ENCODE measurements around the gene GUCY2D.
"Not testable (repeated sequence)": the region's sequence is repeated elsewhere in the genome, so short reads cannot be mapped to it uniquely, and the experiment has no call there.

GUCY2D gene

GRCh38 chr17:8016632-8017424 is 14.4 kb downstream of the GUCY2D start:
- peak; percentile 37 for DNase-seq (ENCODE audit: low spot score)

DNA sequence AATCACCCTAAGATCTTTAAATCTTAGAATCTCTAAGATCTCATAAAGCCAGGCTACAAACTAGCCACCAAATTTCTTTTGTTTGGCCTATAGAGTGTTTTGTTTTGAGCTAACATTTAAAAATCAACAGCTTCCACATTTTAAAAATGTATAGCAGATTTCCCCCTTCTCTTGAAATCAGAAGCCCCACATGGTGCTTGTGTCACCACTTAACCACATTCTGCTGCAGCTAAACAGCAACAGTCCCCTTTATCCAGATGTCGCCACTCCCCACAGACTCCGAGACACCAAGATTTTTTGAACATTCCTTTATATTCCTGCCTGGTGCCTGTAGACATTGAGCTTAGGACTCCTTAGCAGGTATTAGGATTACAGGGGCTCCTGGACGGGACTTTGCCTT is 16.0 kb downstream of the GUCY2D start:
- no peak for DNase-seq (ENCODE audit: low spot score)

GRCh38 chr17:8019166-8019565 is 16.8 kb downstream of the GUCY2D start:
- no peak for DNase-seq (ENCODE audit: low spot score)

DNA sequence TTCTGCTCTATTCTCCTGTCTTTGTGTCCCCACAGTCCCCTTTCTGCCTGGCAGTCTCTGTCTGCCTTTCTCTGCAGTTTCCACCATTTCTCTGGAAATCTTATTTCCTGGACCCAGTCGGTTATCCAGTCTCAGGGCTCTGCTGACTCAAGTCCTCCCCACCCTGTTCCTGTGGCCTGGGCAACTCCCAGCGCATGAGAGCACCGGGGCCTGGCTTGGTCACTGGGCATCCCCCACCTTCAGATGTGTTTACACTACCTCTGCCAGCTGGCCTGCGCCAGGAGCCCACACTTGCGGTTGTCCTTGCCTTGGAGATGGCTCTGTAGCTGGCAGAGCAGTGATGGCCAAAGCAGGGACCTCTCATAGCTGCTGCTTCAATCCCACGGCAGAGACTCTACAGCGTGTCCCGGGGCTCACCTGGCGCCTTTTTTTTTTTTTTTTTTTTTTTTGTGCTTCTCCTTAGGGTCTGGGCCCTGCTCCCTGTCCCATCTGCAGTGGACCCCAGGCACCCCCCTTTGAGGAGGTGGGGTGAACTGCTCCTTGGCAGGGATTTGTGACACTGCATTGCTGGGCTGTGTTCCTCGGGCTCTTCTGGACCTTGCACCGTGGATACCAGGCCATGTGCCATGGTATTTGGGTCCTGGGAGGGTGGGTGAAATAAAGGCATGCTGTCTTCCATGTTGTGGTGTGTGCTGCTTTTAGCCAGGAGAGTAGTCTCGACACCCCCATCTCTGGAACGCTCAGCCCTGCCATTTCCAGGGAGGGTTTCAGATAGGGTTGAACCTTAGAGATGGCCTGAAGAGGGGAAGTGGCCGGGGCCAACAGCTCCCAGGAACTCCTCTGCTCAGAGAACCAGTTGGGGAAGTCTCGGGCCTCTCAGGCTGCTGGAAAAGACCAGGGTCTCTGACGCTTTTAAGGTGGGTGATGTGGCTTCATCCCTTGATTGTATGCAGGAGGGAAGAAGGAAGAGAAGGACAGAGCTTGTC is 17.5 kb downstream of the GUCY2D start:
- DNase-seq (ENCODE audit: low spot score), result no peak

DNA sequence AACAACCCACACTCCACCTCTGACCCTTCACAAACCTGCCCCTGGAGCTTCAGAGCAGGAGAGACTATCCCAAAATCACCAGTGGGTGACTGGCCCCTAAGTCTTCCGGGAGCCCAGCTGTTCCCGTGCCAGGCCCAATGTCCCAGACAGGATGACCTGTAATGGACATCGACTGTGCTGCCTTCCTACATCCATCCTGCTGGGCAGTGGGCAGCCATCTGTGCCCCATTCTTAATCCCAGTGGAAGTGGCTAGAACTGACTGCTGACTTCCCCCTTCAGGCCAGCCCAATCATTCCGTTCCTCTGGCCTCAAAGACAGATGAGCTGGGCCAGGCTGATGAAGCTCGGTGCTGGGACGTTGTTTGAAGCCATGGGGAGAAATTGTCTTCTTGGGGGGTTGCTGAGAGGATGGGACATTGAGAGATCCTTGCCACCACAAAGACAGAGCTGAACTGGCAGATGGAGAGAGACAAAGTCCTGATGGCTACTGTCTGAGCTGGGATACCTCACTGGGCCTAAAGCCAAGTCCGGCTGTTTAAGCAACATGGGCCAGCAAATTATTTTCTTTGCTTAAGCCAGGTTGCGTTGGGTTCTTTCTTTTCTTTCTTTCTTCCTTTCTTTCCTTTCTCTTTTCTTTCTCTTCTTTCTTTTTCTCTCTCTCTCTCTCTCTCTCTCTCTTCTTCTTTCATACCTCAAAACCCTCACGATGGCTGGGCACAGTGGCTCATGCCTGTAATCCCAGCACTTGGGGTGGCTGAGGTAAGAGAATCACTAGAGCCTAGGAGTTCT is 18.6 kb downstream of the GUCY2D start:
- DNase-seq (ENCODE audit: low spot score), result no peak

GRCh38 chr17:8021565-8022359 is 19.3 kb downstream of the GUCY2D start:
- no peak for DNase-seq (ENCODE audit: low spot score)

GRCh38 chr17:8022360-8023003 is 20.1 kb downstream of the GUCY2D start:
- DNase-seq (ENCODE audit: low spot score), result no peak

GRCh38 chr17:8024161-8024560 is 21.7 kb downstream of the GUCY2D start:
- not testable (repeated sequence) for DNase-seq (ENCODE audit: low spot score)

DNA sequence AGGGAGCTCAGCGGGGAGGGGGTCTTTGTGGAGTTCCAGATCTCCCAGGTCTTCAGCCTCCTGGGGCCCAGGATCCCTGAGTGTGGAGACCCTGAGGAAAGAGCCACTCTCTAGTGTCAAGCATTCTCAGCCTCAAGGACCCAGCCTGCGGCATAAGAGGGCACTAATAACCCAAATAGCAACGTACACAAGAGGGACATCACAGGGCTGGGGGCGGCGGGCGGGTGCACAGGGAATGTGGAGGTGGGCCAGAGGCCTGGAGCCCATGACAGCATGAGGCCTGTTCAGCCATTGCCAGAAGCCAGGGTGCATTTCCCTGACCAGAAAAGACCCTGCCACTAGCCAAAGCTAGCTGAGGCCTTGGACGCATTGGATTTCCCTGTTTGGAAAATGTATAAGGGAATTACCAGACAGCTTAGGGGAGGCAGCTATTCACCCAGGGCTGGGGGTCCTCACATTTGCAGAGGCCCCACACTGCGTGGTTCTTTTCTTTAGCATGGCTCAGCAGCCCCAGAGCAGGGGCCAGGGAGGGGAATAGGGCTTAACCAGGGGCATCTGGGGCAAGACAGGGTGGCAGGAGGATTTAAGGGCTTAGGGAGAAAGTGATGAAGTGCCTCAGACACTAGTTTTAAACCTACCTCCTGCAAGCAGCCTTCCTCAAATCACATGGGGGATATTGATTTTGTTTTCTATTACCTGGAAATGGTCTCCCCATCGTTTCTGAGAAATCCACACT is 22.9 kb downstream of the GUCY2D start:
- no peak for DNase-seq (ENCODE audit: low spot score)

GRCh38 chr17:8029121-8029520 is 26.7 kb downstream of the GUCY2D start:
- no peak for DNase-seq (ENCODE audit: low spot score)

DNA sequence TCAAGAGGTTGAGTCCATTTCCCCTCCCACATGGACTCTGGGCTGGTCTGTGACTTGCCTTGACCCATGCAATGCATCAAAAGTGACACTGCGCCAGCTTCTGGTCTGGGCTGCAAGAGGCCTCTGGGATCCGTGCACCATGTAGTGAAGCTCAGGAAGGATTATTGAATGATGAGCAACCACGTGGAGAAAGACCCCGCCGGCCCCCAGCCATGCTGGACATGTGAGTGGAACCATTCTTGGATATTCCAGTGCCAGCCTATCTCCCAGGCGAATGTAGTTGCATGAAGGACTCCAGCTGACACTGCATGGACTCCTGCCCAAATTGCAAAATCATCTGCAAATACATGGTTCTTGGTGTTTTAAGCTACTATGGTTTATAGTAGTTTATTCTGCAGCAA is 28.8 kb downstream of the GUCY2D start:
- no peak for DNase-seq (ENCODE audit: low spot score)

DNA sequence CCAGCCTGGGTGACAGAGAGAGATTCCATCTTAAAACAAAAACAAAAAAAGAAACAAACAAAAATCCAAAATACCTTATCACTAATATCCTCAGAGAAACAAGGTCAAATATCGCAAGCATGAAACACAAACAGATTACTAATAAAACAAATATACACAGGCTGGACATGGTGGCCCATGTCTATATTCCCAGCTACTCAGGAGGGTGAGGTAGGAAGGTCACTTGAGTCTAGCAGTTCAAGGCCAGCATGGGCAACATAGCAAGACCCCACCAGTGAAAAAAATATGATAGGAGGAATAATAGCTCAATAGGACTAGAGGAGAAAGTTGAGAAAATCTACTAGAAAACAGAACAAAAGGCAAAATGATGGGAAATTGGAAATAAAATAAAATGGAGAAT is 29.5 kb downstream of the GUCY2D start:
- no peak for DNase-seq (ENCODE audit: low spot score)

DNA sequence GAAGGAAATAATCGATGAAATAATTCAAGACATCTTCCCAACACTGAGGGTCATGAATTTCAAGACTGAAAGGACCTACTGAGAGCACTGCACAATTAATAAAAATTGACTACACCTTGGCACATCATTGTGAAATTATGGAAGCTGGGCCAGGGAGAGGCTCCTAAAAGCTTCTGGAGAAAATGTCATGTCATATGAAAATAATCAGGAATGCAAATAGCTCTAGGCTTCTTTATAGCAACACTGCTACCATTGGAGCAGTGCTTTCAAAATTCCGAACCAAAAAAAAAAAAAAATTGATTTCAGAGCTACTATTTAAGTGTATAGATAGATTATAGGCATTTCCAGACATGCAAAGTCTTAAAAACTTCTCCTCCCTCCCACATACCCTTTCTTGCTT is 30.0 kb downstream of the GUCY2D start:
- no peak for DNase-seq (ENCODE audit: low spot score)

GRCh38 chr17:8038954-8039610 is 36.7 kb downstream of the GUCY2D start, which contains the start of gene ALOX15B:
ALOX15B (plus strand) TSS chr17:8039059; CDS start chr17:8039156, 97 bp downstream.
- no peak for DNase-seq (ENCODE audit: low spot score)

DNA sequence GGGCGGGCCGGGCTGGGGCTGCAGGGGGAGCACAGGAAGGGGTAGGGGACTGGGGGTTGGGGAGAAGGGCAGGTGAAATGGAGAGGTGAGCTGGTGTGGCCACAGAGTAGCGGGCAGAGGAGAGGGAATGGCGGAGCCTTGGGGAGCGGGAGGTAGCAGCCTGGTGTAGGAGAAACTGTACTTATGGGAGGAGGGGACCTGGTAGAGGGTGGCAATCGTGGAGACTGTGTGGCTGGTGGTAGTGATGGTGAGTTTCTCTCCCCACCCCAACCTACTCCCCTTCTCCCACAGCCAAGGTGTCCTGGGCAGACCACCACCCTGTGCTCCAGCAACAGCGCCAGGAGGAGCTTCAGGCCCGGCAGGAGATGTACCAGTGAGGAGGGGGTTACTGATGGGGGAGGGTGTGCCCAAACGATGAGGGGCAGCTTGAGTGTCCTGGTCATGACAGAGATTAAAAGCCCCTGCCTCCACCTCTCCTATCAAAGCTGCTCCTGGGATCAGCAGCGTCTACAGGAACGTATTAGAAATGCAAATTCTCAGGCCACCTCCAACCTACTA is 37.3 kb downstream of the GUCY2D start:
- DNase-seq (ENCODE audit: low spot score), result no peak

- DNase-seq (ENCODE audit: low spot score), result peak; percentile 20
Observed at GRCh38 chr17:8041249-8041928, 39.0 kb downstream of the GUCY2D start.

DNA sequence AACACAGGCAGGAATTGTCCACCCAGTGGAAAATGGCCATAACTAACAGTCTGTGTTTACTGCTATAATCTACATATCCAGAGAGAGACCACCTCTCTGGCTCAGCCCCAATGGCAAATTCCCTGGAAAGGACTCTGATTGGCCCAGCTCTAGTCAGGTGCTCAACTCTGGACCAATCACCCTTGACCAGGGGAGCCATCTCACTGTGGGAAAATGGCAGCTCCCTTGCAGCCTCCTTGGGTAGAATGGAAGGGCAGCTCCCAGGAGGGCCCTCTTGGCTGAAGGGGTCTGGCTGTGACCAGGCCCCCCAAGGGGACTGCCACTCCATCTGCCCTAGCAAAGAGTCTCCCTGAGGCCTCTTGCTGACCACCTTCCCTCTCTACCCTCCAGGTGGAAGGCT is 39.6 kb downstream of the GUCY2D start:
- DNase-seq (ENCODE audit: low spot score), result no peak
